Ovary (tissue), 9 donors: ENCODE measurements around the gene LIN37. TPM values are rescaled to one million over a fixed set of nuclear protein-coding genes. Genes with fewer than 3 reads are reported as not detected.
"Not testable (repeated sequence)": the region's sequence is repeated elsewhere in the genome, so short reads cannot be mapped to it uniquely, and the experiment has no call there.

Experiments used
- DNase-seq, 5 donors: peaks; one replicate each; pipeline ENCODE4 v3.0.0-alpha.2; 2019 to 2020
- H3K27ac ChIP-seq, 2 donors: fragments of 200-600 bp; one replicate each; pipeline versions ENCODE4 v1.5.1 to v1.8.0; 2019 to 2022
- H3K27me3 ChIP-seq: fragments of 200-600 bp; one replicate; pipeline ENCODE4 v1.8.0; 2022
- H3K36me3 ChIP-seq: fragments of 200-600 bp; sonication (generic); one replicate; pipeline ENCODE4 v1.5.1; 2019
- H3K4me1 ChIP-seq: one replicate; pipeline ENCODE4 v1.8.1; 2013; ENCODE audit warnings: mild to moderate bottlenecking, moderate library complexity; ENCODE audit not compliant: insufficient read depth
- H3K4me3 ChIP-seq: fragments of 200-600 bp; sonication (generic); one replicate; pipeline ENCODE4 v1.5.1; 2017
- H3K9me3 ChIP-seq, 2 donors: fragments of 200-600 bp in 1 of 2; sonication (generic) in 1 of 2; one replicate each; pipeline versions ENCODE4 v1.5.1 to v1.8.1; 2013 to 2019; ENCODE audit warnings: mild to moderate bottlenecking in 1 of 2, moderate library complexity in 1 of 2
- CTCF ChIP-seq, 3 donors: fragments of 450-650 bp in 2 of 3; fragments of 200-600 bp in 1 of 3; IDR thresholded peaks; one replicate each; pipeline versions ENCODE4 v1.5.1 to v1.8.0; 2016 to 2022; ENCODE audit warnings: antibody characterized with exemption in 3 of 3, mild to moderate bottlenecking in 1 of 3
- EP300 ChIP-seq: sonication (generic); formaldehyde crosslinking; IDR thresholded peaks from one replicate; pipeline ENCODE4 v1.6.1; 2017; ENCODE audit warnings: antibody characterized with exemption
- POLR2A ChIP-seq: fragments of 450-650 bp; IDR thresholded peaks from one replicate; pipeline ENCODE4 v1.6.1; 2017; ENCODE audit warnings: antibody characterized with exemption, mild to moderate bottlenecking, moderate library complexity
- WGBS, 3 donors: extraction: QIAGEN DNeasy Blood & Tissue Kit in 1 of 3; methylation state at CpG; one replicate each; pipeline versions ENCODE4 v1.1.5 to v1.1.7; 2013 to 2017; 5-methylcytosine and 5-hydroxymethylcytosine counted together
- intact Hi-C, 4 donors: fragments of 100-400 bp; cut with DNase I; formaldehyde crosslinking; loops; one replicate each; pipeline versions ENCODE4 v1.11.0 to v1.15.1; 2022 to 2023
- polyA plus RNA-seq, 2 donors: library from polyadenylated mRNA; stranded (reverse); fragments of 200-250 nt in 1 of 2; fragments of 350-450 nt in 1 of 2; fragmentation: Illumina TruSeq in 1 of 2; extraction: RNeasy Lipid Tissue Mini Kit (QIAGEN cat#74804) in 1 of 2; gene quantifications; one replicate each; pipeline ENCODE4 v1.2.3, GENCODE V29; 2013 to 2014
- total RNA-seq, 7 donors: library from RNA; depleted of rRNA in 2 of 7; stranded (reverse); fragments of >200 nt in 2 of 7; fragmentation: NEBNext Ultra II Directional in 3 of 7; extraction: Animal tissue kit (Norgen Biotek cat#: 25700) in 3 of 7; gene quantifications; one replicate each; pipeline versions ENCODE4 v1.1.0 to v1.2.4, GENCODE V29; 2016 to 2023
- donor health status: DM: no; HTN: no; CAD: no; lungs with moderate emphysema.
- donor health status: DM: no; HTN: no; CAD: no.
- donor health status: Bipolar disorder and iron deficiency.
- donor health status: DM: yes; HTN: yes; CAD: no.
- donor health status: DM: no; HTN: no; CAD: no.
- donor health status: DM: yes; HTN: yes; CAD: no.

Gene LIN37
- total and polyA plus RNA-seq, 9 donors, result 9.8 to 25.6 (median 19.1) TPM

- no peaks in the 10 kb centered on the region for H3K36me3 ChIP-seq
Measured at GRCh38 chr19:35722461-35722860, 25.9 kb upstream of the LIN37 start.

GRCh38 chr19:35722897-35723296 lies 25.5 kb upstream of the LIN37 start:
- no peak overlapping the region for H3K4me3 ChIP-seq
- intact Hi-C loops, result no loop called here
- peaks cover 4% of the 10 kb centered on the region for H3K4me1 ChIP-seq
- no peak for TF ChIP-seq CTCF (IDR thresholded peaks at IDR 0.05)
- no peak for TF ChIP-seq EP300
- no peak for TF ChIP-seq POLR2A
- no peaks in the 10 kb centered on the region for H3K27me3 ChIP-seq
- H3K9me3 ChIP-seq, result no peaks in the 10 kb centered on the region
- no peaks in the 10 kb centered on the region for H3K36me3 ChIP-seq
- peak in 2 of 5 donors; percentile 18 for DNase-seq
- H3K27ac ChIP-seq, result no peak overlapping the region
- WGBS, 3 donors, result 90 to 92% (median 91%) methylated on average over 16 of the region's 16 CpGs

More at GRCh38 chr19:35722461-35722860, 25.9 kb upstream of the LIN37 start:
- Histone ChIP-seq H3K4me1 (peaks cover 4% of the 10 kb centered on the region), H3K27me3 (no peaks in the 10 kb centered on the region), H3K4me3 (no peak overlapping the region), H3K27ac (no peak overlapping the region), H3K9me3 (no peaks in the 10 kb centered on the region)
- intact Hi-C loops, result no loop called here
- peak in 2 of 5 donors; percentile 16 to 18 for DNase-seq
- 91% methylated on average over 14 of the region's 14 CpGs for WGBS, 3 donors
- TF ChIP-seq POLR2A (no peak), CTCF (IDR thresholded peaks at IDR 0.05) (no peak), EP300 (no peak)

GRCh38 chr19:35723671-35724070 lies 24.7 kb upstream of the LIN37 start:
- Histone ChIP-seq H3K27me3 (no peaks in the 10 kb centered on the region), H3K27ac (no peak overlapping the region), H3K4me1 (peaks cover 4% of the 10 kb centered on the region), H3K4me3 (no peak overlapping the region), H3K9me3 (no peaks in the 10 kb centered on the region), H3K36me3 (no peaks in the 10 kb centered on the region)
- TF ChIP-seq POLR2A (no peak), EP300 (no peak), CTCF (IDR thresholded peaks at IDR 0.05) (no peak)
- 91 to 95% (median 93%) methylated on average over 24 of the region's 24 CpGs for WGBS, 3 donors
- intact Hi-C loops, result no loop called here
- no peak for DNase-seq

GRCh38 chr19:35724132-35724531 lies 24.2 kb upstream of the LIN37 start:
- H3K9me3 ChIP-seq, H3K27me3 ChIP-seq, H3K4me1 ChIP-seq, H3K4me3 ChIP-seq, intact Hi-C loops, H3K36me3 ChIP-seq, H3K27ac ChIP-seq, DNase-seq: not testable (repeated sequence)
- WGBS, 3 donors, result 87 to 89% (median 87%) methylated on average over 7 of the region's 7 CpGs

GRCh38 chr19:35724560-35724959 lies 23.8 kb upstream of the LIN37 start:
- TF ChIP-seq POLR2A (no peak), EP300 (no peak), CTCF (IDR thresholded peaks at IDR 0.05) (no peak)
- 93 to 97% (median 95%) methylated on average over 12 of the region's 12 CpGs for WGBS, 3 donors
- no peak for DNase-seq
- Histone ChIP-seq H3K27ac (no peak overlapping the region), H3K4me3 (no peak overlapping the region), H3K9me3 (no peaks in the 10 kb centered on the region), H3K4me1 (no peaks in the 10 kb centered on the region), H3K36me3 (no peaks in the 10 kb centered on the region), H3K27me3 (no peaks in the 10 kb centered on the region)
- intact Hi-C loops, result no loop called here
